Astrocyte of the hippocampus (primary cell): Measurements from ENCODE around the gene GUCD1.
"Not testable (repeated sequence)": the region's sequence is repeated elsewhere in the genome, so short reads cannot be mapped to it uniquely, and the experiment has no call there.

Experiments used
- DNase-seq: peaks from one replicate; pipeline ENCODE4 v3.0.0; 2011; ENCODE audit warnings: low read depth, low spot score

Gene GUCD1

DNA sequence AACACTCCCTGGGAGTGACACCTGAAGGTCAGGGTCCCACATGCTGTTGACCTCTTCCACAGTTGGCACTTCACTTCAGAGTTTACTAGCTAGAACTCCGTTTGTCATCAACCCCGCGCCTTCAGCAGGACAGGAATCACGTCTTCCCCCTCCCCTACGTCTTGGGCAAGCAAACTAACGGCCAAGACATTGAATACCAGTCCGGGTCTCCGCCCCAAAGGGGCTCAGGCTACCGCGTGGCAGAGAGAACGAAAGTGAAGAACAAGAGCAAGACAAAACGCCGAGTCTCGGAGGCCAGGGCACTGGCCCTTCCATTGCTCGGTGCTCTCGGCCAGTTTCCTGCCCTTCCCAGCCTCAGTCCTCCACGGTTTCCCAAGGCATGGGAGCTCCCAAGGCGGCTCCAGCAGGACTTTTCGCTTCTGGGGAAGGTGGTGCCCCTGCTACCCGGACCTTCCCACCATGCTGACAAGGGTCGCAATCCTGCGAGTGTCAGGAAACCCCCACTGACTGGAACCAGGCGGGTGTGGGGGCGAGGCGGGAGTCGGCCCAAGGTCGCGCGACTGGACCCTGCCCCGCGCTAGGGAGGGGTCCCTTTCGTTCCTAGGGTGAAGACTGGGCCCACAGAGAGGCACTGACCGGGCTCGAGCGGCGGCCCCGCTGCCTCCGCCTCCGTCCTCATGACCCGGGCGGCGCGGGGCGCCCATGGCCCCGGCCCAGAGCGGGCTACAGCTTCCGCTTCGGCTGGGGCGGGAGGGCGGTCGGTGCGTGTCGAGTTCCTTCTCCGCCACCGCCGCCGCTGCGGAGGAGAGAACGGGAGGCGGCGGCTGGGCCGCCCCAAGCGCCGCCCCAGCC lies at the start of gene GUCD1:
Gene GUCD1, minus strand, starts transcription at position 826 of the 852 bp plus-strand sequence. Its CDS starts 147 bp downstream, at position 679.
- DNase-seq, result peak; percentile 65

- not testable (repeated sequence) for DNase-seq
Measured at GRCh38 chr22:24603770-24604629, 49.1 kb upstream of the GUCD1 start.

DNA sequence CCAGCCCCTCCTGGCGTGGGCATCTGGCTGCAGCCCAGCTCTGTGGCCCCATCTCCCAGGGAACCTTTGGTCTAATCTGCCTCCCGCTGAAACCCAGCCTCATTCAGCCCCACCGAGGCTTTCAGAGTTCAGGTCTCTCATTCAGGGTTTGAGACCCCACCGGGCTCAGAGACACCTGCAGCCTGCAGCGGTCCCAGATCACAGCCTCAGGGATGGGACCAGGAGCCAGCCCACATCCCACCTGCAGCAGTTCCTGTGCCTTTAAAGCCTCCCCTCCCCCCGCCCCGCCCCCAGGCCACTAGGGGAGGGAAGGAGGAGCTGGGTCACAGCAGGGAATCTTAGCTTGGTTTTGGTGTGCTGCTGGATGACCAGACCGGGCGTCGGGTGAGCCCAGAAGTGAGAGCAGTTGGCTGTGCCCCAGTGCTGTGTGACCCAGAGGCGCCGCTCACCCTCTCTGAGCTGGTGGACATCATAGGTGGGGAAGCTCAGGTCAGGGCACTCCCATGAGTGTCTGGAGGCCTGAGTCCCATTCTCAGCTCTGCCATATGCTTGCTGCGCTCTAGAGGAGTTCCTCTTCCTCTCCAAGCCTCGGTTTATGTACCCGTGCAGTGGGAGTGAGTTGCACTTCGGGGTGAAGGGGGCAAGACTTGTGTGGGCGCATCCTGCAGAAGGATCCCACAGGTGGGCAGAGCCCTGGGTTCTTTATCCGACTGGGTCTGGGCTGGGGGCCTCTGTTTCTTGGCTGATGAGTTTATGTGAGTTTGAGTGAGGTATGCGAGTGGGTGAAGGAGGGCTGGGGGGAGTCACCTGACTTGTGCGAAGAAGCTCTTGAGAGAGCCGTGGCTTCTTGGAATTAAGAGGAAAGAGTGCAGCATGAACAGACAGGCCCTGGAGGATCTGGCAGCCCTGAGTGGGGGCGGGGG lies 48.2 kb upstream of the GUCD1 start, which contains the start of gene GGT1:
Gene GGT1, plus strand, starts transcription at position 347 of the 923 bp plus-strand sequence. CDS start 7,889 bp downstream, outside the sequence.
- DNase-seq, result not testable (repeated sequence)

DNA sequence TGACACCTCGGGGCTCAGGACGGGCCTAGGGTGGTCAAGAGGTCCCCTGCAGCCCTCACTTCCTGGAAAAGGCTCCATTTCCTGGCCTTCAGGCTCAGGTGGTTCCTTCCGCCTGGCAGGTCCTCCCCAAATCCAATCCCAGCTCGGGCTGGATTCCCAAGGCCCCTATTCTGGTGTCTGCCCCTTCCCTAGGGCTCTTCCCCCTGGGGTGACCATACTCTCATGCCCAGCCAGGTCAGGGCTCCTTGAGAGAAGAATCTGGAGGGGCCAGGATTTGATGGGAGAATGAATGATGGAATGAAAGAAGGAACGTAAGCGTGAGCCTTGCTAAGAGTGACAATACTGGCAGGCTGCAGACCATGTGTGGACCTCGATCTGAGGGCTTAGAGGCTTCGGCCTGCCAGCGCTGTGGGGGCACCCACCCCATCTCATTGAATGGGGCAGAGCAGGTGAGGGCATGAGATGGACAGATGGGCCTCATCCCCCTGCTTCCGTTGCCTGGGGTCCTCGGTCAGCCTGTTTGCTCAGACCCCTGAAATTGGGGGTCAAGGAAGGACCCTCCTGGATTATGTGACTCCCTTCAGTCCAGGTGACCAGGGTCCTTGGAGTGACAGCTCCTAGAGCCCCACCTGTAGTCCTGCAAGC lies 47.3 kb upstream of the GUCD1 start:
- not testable (repeated sequence) for DNase-seq

DNA sequence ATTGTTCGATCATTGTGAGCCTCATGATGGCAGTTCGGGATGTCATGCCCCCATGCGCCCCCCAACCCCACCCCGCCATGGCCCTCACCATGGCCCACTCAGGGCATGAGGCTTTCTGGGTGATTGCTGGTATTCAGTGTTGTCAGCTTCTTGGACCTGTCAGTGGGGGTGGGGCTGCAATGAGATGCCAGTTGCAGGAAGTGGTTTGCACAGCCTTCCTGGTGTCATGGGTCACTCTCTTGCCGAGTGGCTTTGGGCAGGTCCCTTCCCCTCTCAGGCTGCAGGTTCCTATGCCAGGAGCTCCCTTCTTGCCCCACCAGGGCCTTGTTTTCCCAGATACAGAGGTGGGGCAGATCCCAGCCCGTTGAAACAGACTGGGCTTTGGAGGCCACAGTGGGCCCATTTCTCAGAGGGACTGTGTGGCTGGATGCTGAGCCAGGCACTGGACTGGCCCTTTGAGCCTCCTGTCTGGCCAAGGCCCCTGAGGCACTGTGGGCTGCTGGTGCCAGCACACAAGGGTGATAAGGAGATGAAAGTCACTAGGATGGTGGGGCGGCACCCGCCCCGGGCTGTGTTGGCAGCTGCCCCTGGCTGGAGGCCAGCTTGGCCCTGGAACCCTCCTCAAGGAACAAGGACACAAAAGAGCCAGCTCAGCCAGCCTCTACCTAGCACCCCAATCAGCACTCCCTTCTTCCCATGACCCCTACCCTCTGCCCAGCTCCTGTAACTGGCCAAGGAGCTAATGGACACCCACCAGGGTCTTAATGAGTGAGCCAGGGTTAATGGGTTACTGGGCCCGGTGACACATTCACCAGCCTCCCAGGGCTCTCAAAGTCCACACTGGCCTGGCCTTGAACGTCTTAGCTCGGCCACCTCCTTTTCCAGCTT lies 46.5 kb upstream of the GUCD1 start:
- DNase-seq, result no peak

GRCh38 chr22:24599958-24600715 lies 45.2 kb upstream of the GUCD1 start:
- DNase-seq, result not testable (repeated sequence)

- DNase-seq, result no peak
Measured at GRCh38 chr22:24599514-24599913, 44.6 kb upstream of the GUCD1 start.

DNA sequence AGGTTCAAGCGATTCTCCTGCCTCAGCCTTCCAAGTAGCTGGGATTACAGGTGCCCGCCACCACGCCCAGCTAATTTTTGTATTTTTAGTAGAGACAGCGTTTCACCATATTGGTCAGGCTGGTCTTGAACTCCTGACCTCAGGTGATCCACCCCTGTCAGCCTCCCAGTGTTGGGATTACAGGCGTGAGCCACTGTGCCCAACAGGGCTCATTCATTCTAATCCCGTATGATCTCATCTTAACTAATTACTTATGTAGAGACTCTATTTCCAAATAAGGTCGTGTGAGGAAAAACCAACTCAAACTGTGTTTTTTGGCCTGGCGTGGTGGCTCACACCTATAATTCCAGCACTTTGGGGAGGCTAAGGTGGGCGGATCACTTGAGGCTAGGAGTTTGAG lies 42.1 kb upstream of the GUCD1 start:
- DNase-seq, result not testable (repeated sequence)

GRCh38 chr22:24595863-24596262 lies 40.9 kb upstream of the GUCD1 start:
- no peak for DNase-seq

GRCh38 chr22:24595228-24595627 lies 40.3 kb upstream of the GUCD1 start:
- DNase-seq, result no peak

DNA sequence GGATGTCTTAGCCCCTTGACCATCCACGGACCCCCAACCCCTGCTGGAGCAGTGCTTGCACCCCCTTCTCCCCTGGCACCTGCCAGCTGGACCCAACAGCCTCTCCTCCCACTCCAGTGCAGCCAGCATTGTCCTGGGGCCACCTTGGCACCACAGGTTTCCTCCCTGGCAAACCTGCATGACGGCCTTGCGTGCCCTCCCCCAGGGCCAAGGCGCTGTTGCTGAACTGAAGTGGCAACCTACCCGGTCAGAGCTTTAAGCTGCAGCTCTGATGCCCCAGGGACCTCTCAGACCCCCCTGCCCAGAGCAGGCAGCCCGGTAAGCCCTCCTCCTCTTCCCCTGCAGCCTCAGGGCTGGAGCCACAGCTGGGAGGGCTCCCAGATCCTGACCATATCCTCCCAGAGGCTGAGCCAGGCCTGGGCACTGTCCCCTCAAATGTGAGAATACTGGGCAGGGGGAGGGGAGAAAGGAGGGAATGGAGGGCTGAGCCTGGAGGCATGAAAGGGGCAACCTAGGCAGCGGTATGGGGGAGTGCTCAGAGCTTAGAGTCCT lies 39.7 kb upstream of the GUCD1 start:
- no peak for DNase-seq

- no peak for DNase-seq
Measured at GRCh38 chr22:24593836-24594568, 39.1 kb upstream of the GUCD1 start.

- DNase-seq, result not testable (repeated sequence)
Measured at GRCh38 chr22:24593559-24593835, 38.6 kb upstream of the GUCD1 start.

GRCh38 chr22:24592851-24593558 lies 38.1 kb upstream of the GUCD1 start, which contains the start of gene LRRC75B:
Gene LRRC75B, minus strand, starts transcription at chr22:24593073. Its CDS starts 34 bp downstream, at chr22:24593039.
- DNase-seq, result peak; percentile 95

- DNase-seq, result peak; percentile 33
Measured at GRCh38 chr22:24592058-24592850, 37.3 kb upstream of the GUCD1 start.

DNA sequence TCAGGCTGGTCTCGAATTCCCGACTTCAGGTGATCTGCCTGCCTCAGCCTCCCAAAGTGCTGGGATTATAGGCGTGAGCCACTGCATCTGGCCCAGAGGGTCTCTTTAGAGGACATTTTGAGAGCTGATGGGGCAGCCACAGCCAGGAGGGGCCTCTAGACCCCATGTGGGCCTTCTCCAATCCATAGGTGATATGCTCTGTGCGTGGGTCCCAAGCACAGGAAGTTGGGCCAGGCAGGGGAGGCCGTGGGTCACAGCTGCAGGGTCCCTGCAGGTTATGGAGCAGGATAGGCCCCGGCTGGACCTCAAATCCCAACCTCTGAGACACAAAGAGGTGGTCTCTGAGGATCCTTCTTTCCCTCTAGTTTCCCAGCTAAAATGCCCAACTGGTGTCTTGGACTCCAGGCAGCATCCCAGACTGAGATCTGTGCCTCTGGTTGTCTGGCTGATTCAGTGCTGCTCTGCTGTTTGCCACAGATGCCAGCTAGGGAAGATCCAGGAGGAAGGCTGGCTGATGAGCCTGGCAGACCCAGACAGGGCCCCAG lies 36.4 kb upstream of the GUCD1 start:
- DNase-seq, result no peak
